K562 (cell line): ENCODE data around the gene TRIM27. TPM values are rescaled to one million over a fixed set of nuclear protein-coding genes. Genes with fewer than 3 reads are reported as not detected.

Source experiments
- ARID4B ChIP-seq: sonication (generic); formaldehyde crosslinking; IDR thresholded peaks from 2 replicates; pipeline ENCODE4 v1.8.0; 2022; ENCODE audit warnings: mild to moderate bottlenecking, missing genetic modification reagents
- CREB1 ChIP-seq, 2 experiments: sonication (generic) in 1 of 2; formaldehyde crosslinking in 1 of 2; IDR thresholded peaks; 2 replicates each; pipeline versions ENCODE4 v1.6.1 to v1.8.0; 2012 to 2022; ENCODE audit warnings: inconsistent platforms in 1 of 2, mild to moderate bottlenecking in 1 of 2, missing genetic modification reagents in 1 of 2, moderate library complexity in 1 of 2
- CTCFL ChIP-seq: IDR thresholded peaks from 2 replicates; pipeline ENCODE4 v1.6.1; 2011; ENCODE audit warnings: borderline replicate concordance, low read depth, mild to moderate bottlenecking, moderate library complexity, low read length; ENCODE audit not compliant: insufficient read depth, poor library complexity, severe bottlenecking
- DMBX1 ChIP-seq: fragments of 250-450 bp; sonication (Bioruptor Pico); IDR thresholded peaks from 2 replicates; pipeline ENCODE4 v1.8.0; 2022; ENCODE audit warnings: inconsistent platforms, mild to moderate bottlenecking, moderate library complexity, borderline replicate concordance
- DNMT1 ChIP-seq: fragments of 450-650 bp; IDR thresholded peaks from 2 replicates; pipeline ENCODE4 v1.6.1; 2016; ENCODE audit warnings: antibody characterized with exemption, mild to moderate bottlenecking
- DPF2 ChIP-seq: fragments of 450-650 bp; IDR thresholded peaks from 2 replicates; pipeline ENCODE4 v1.6.1; 2016
- HDGF ChIP-seq: fragments of 450-650 bp; IDR thresholded peaks from 2 replicates; pipeline ENCODE4 v1.6.1; 2016
- JUND ChIP-seq, 2 experiments: IDR thresholded peaks; 2 replicates in 1 of 2; 3 replicates in 1 of 2; pipeline ENCODE4 v1.6.1; 2011; ENCODE audit warnings: borderline replicate concordance in 2 of 2, low read depth in 2 of 2, low read length in 2 of 2, improper control_type of control experiment in 1 of 2, missing biosample characterization in 1 of 2, missing genetic modification characterization in 1 of 2, missing genetic modification reagents in 1 of 2
- MLLT1 ChIP-seq, 2 experiments: fragments of 450-650 bp; IDR thresholded peaks; 2 replicates each; pipeline ENCODE4 v1.6.1; 2016
- MTA1 ChIP-seq: fragments of 450-650 bp; IDR thresholded peaks from 2 replicates; pipeline ENCODE4 v1.6.1; 2017; ENCODE audit warnings: borderline replicate concordance
- MTA2 ChIP-seq: fragments of 450-650 bp; IDR thresholded peaks from 2 replicates; pipeline ENCODE4 v1.6.1; 2016; ENCODE audit warnings: low read depth
- NRF1 ChIP-seq, 2 experiments: fragments of 450-650 bp; IDR thresholded peaks in 1 of 2; conservative IDR thresholded peaks in 1 of 2; 2 replicates each; pipeline ENCODE4 v1.6.1; 2014; ENCODE audit warnings: mild to moderate bottlenecking in 2 of 2
- POLR3G ChIP-seq: IDR thresholded peaks from 2 replicates; pipeline ENCODE4 v1.6.1; 2011; ENCODE audit not compliant: insufficient read length, insufficient replicate concordance; ENCODE audit errors: extremely low read depth
- RBM14 ChIP-seq: fragments of 200-400 bp; formaldehyde crosslinking; IDR thresholded peaks from 2 replicates; pipeline ENCODE4 v1.6.1; 2018; ENCODE audit warnings: low read depth, mild to moderate bottlenecking, low read length, moderate library complexity, borderline replicate concordance; ENCODE audit not compliant: insufficient read depth
- RBM39 ChIP-seq: fragments of 200-400 bp; formaldehyde crosslinking; optimal IDR thresholded peaks from 2 replicates; pipeline ENCODE3; 2018; ENCODE audit warnings: low read depth, low read length
- THAP7 ChIP-seq: fragments of 250-450 bp; sonication (Bioruptor Pico); IDR thresholded peaks from 2 replicates; pipeline ENCODE4 v1.5.0; 2021
- ZNF583 ChIP-seq: fragments of 250-450 bp; sonication (Bioruptor Pico); IDR thresholded peaks from 2 replicates; pipeline ENCODE4 v1.4.0; 2020
- ZNF707 ChIP-seq: fragments of 250-450 bp; sonication (Bioruptor Pico); conservative IDR thresholded peaks from 2 replicates; pipeline ENCODE4 v1.8.0; 2022; ENCODE audit warnings: inconsistent platforms, mild to moderate bottlenecking, moderate library complexity
- polyA plus RNA-seq, 8 experiments: library from polyadenylated mRNA; depleted of rRNA in 4 of 8; stranded (reverse) in 5 of 8; unstranded in 3 of 8; fragments of >200 nt; fragmentation: Nextera tagmentation in 2 of 8; fragmentation: Illumina TruSeq in 1 of 8; extraction: Ambion mirVana in 2 of 8; extraction: Trizol in 1 of 8; gene quantifications; 2 replicates each; pipeline versions ENCODE4 v1.2.1 to v1.2.3, GENCODE V29; 2011 to 2014; ENCODE audit warnings: inconsistent platforms in 1 of 8, missing spikeins in 1 of 8
- total RNA-seq, 7 experiments: library from RNA; depleted of rRNA in 6 of 7; stranded (reverse); fragments of >200 nt in 6 of 7; fragmentation: Illumina TruSeq in 2 of 7; extraction: Trizol in 2 of 7; gene quantifications; 2 replicates each; pipeline versions ENCODE4 v1.2.1 to v1.2.3, GENCODE V29; 2011 to 2021; ENCODE audit warnings: low replicate concordance in 1 of 7

Gene TRIM27
- total and polyA plus RNA-seq, 9 of the 15 experiments (the other 6 are each of a cell fraction or from before 2014, with no cell fraction given) = 37.7 to 235 (median 122) TPM

GRCh38 chr6:28864326-28864923 lies 59.4 kb downstream of the TRIM27 start (continued):
- no peak for TF ChIP-seq POLR3G
- peak in 1 of 2 experiments; percentile 36; a peak in 2 of 4 replicates for TF ChIP-seq NRF1 (conservative IDR thresholded peaks at IDR 0.05 in 1 of 2, IDR thresholded peaks at IDR 0.05 in 1 of 2)
- TF ChIP-seq THAP7 (CRISPR knock-in tag) = no peak
- no peak for TF ChIP-seq RBM14
- 0 out of 2 replicates have a peak, but pooled peaks have one; percentile 10 for TF ChIP-seq DPF2
- peak; percentile 16; the same call in 1 of the 2 replicates for TF ChIP-seq MTA2
- peak; percentile 27 for TF ChIP-seq CTCFL
- TF ChIP-seq HDGF = peak; percentile 75; the same call in 1 of the 2 replicates
- TF ChIP-seq ARID4B (CRISPR knock-in tag) = 0 out of 2 replicates have a peak, but pooled peaks have one; percentile 3
- peak; percentile 13; the same call in 1 of the 2 replicates for TF ChIP-seq MTA1
- peak; percentile 17; the same call in 1 of the 2 replicates for TF ChIP-seq DMBX1
- TF ChIP-seq MLLT1 (IDR thresholded peaks at IDR 0.05) = 0 out of 4 replicates have a peak, but pooled peaks of 1 of the 2 experiments have one; percentile 14
- 0 out of 2 replicates have a peak, but pooled peaks have one; percentile 73 for TF ChIP-seq DNMT1
- TF ChIP-seq JUND (IDR thresholded peaks at IDR 0.05; ENCODE audit: borderline replicate concordance, low read depth, low read length) = no peak
- peak; percentile 23; the same call in 1 of the 3 replicates for TF ChIP-seq JUND (tag; IDR thresholded peaks at IDR 0.05; ENCODE audit: borderline replicate concordance, low read depth, low read length)
- TF ChIP-seq RBM39 = peak; percentile 94
- TF ChIP-seq ZNF707 (CRISPR knock-in tag) = 0 out of 2 replicates have a peak, but pooled peaks have one; percentile 42
- TF ChIP-seq CREB1 (IDR thresholded peaks at IDR 0.05) = peak; percentile 19; the same call in 1 of the 2 replicates
- no peak for TF ChIP-seq CREB1 (CRISPR knock-in tag; IDR thresholded peaks at IDR 0.05)
- TF ChIP-seq ZNF583 (CRISPR knock-in tag) = 0 out of 2 replicates have a peak, but pooled peaks have one; percentile 67
